Stimulated activated CD4-positive, alpha-beta T cell treated with anti-CD3 and anti-CD28 coated beads, Interleukin-1b, Interleukin-23, amount 100 ng/mL, for 1 hour (primary cell): ENCODE results near the gene SLC35F3.

ENCODE experiments used
- DNase-seq, 2 donors: peaks; one replicate each; pipeline ENCODE4 v3.0.0-alpha.2; 2020; ENCODE audit warnings: low read depth in 2 of 2

SLC35F3 gene

GRCh38 chr1:233912447-233912846, 8.0 kb downstream of the SLC35F3 start:
- no peak for DNase-seq

GRCh38 chr1:233912909-233913308, 8.4 kb downstream of the SLC35F3 start:
- DNase-seq, result no peak

GRCh38 chr1:233916706-233917105, 12.2 kb downstream of the SLC35F3 start:
- no peak for DNase-seq

- no peak for DNase-seq
Observed at GRCh38 chr1:233919786-233920185, 15.3 kb downstream of the SLC35F3 start.

- DNase-seq, result no peak
Observed at GRCh38 chr1:233928123-233928522, 23.6 kb downstream of the SLC35F3 start.

GRCh38 chr1:233933339-233933738, 28.9 kb downstream of the SLC35F3 start:
- DNase-seq, result no peak

GRCh38 chr1:233935297-233935868, 30.9 kb downstream of the SLC35F3 start:
- no peak for DNase-seq

GRCh38 chr1:233936422-233936821, 31.9 kb downstream of the SLC35F3 start:
- DNase-seq, result no peak

GRCh38 chr1:233936842-233937241, 32.4 kb downstream of the SLC35F3 start:
- no peak for DNase-seq

- no peak for DNase-seq
Observed at GRCh38 chr1:233938476-233938875, 34.0 kb downstream of the SLC35F3 start.

- DNase-seq, result no peak
Observed at GRCh38 chr1:233939451-233939850, 35.0 kb downstream of the SLC35F3 start.

GRCh38 chr1:233940908-233941307, 36.4 kb downstream of the SLC35F3 start:
- DNase-seq, result no peak

- DNase-seq, result no peak
Observed at GRCh38 chr1:233944601-233945000, 40.1 kb downstream of the SLC35F3 start.

GRCh38 chr1:233945573-233945972, 41.1 kb downstream of the SLC35F3 start:
- no peak for DNase-seq

GRCh38 chr1:233945979-233946378, 41.5 kb downstream of the SLC35F3 start:
- no peak for DNase-seq

GRCh38 chr1:233946724-233947123, 42.2 kb downstream of the SLC35F3 start:
- no peak for DNase-seq

GRCh38 chr1:233951804-233952203, 47.3 kb downstream of the SLC35F3 start:
- no peak for DNase-seq

- DNase-seq, result no peak
Observed at GRCh38 chr1:233957691-233958090, 53.2 kb downstream of the SLC35F3 start.

GRCh38 chr1:233959102-233959501, 54.6 kb downstream of the SLC35F3 start:
- no peak for DNase-seq

- no peak for DNase-seq
Observed at GRCh38 chr1:233959971-233960370, 55.5 kb downstream of the SLC35F3 start.

- DNase-seq, result no peak
Observed at GRCh38 chr1:233960386-233960785, 55.9 kb downstream of the SLC35F3 start.

- no peak for DNase-seq
Observed at GRCh38 chr1:233962878-233963277, 58.4 kb downstream of the SLC35F3 start.

- no peak for DNase-seq
Observed at GRCh38 chr1:233965856-233966255, 61.4 kb downstream of the SLC35F3 start.

- DNase-seq, result no peak
Observed at GRCh38 chr1:233971753-233972152, 67.3 kb downstream of the SLC35F3 start.
